H1 (cell line): Measurements from ENCODE around the gene PLEKHN1. TPM values are rescaled to one million over a fixed set of nuclear protein-coding genes. Genes with fewer than 3 reads are reported as not detected.

Source experiments
- CTCF ChIA-PET: fragments of 300-600 bp; sonication (Branson Sonifier 250); formaldehyde crosslinking; loops from one replicate; lab custom pipeline; 2021; ENCODE audit not compliant: partially characterized antibody; lab: Charles Lee
- POLR2A ChIA-PET: fragments of 300-600 bp; sonication (Branson Sonifier 250); formaldehyde crosslinking; loops from one replicate; lab custom pipeline; 2021; ENCODE audit warnings: inconsistent platforms; ENCODE audit not compliant: partially characterized antibody; lab: Charles Lee
- DNase-seq, 2 experiments: peaks; one replicate each; pipeline versions ENCODE4 v3.0.0 to v3.0.0-alpha.2; 2010 to 2022; ENCODE audit warnings: low spot score in 2 of 2, low read depth in 1 of 2, mixed read lengths in 1 of 2
- FAIRE-seq: peaks from 2 replicates; lab custom pipeline; 2011; peaks lifted over from hg19 to GRCh38; lab: Jason Lieb, UNC
- H2AFZ ChIP-seq: 2 replicates; pipeline ENCODE4 v1.8.1; 2012; ENCODE audit warnings: low read length, inconsistent platforms
- H2AK5ac ChIP-seq: 2 replicates; pipeline ENCODE4 v1.6.1; 2013; ENCODE audit warnings: low read depth, low read length
- H2BK120ac ChIP-seq: replicated peaks from 2 replicates; pipeline ENCODE3; 2013; ENCODE audit warnings: low read depth, low read length, inconsistent platforms
- H2BK12ac ChIP-seq: 2 replicates; pipeline ENCODE4 v1.6.1; 2013; ENCODE audit warnings: low read depth, low read length
- H2BK15ac ChIP-seq: 2 replicates; pipeline ENCODE4 v1.6.1; 2013; ENCODE audit warnings: low read length
- H2BK20ac ChIP-seq: 2 replicates; pipeline ENCODE4 v1.6.1; 2013; ENCODE audit warnings: low read length
- H2BK5ac ChIP-seq: 2 replicates; pipeline ENCODE4 v1.6.1; 2013; ENCODE audit warnings: low read depth, low read length
- H3K14ac ChIP-seq: 2 replicates; pipeline ENCODE4 v1.6.1; 2013; ENCODE audit warnings: inconsistent platforms; ENCODE audit not compliant: insufficient read length
- H3K18ac ChIP-seq: 2 replicates; pipeline ENCODE4 v1.6.1; 2013; ENCODE audit warnings: low read length; ENCODE audit errors: extremely low read depth
- H3K23ac ChIP-seq: 2 replicates; pipeline ENCODE4 v1.6.1; 2013; ENCODE audit warnings: inconsistent platforms; ENCODE audit not compliant: insufficient read length
- H3K23me2 ChIP-seq: 2 replicates; pipeline ENCODE4 v1.6.1; 2013; ENCODE audit warnings: low read depth, low read length
- H3K27ac ChIP-seq: 2 replicates; pipeline ENCODE4 v1.6.1; 2011; ENCODE audit warnings: low read depth, low read length, inconsistent platforms
- H3K27me3 ChIP-seq, 4 experiments: replicated peaks in 1 of 4; 1 replicate in 1 of 4; 2 replicates in 3 of 4; pipeline versions ENCODE4 v1.6.1 to v1.8.1; 2011 to 2013; ENCODE audit warnings: low read length in 3 of 4, mild to moderate bottlenecking in 3 of 4, inconsistent platforms in 2 of 4, mixed read lengths in 2 of 4, moderate library complexity in 1 of 4; ENCODE audit not compliant: control insufficient read depth in 3 of 4, insufficient read depth in 3 of 4; ENCODE audit errors: extremely low read depth in 1 of 4
- H3K36me3 ChIP-seq, 4 experiments: 2 replicates each; pipeline versions ENCODE4 v1.6.1 to v1.8.1; 2011 to 2013; ENCODE audit warnings: mild to moderate bottlenecking in 4 of 4, low read length in 3 of 4, moderate library complexity in 2 of 4, control low read depth in 1 of 4, inconsistent platforms in 1 of 4; ENCODE audit not compliant: insufficient read depth in 4 of 4, control insufficient read depth in 2 of 4
- H3K4ac ChIP-seq: replicated peaks from 2 replicates; pipeline ENCODE3; 2013; ENCODE audit warnings: low read length, low read depth, mixed read lengths, inconsistent platforms; ENCODE audit not compliant: insufficient read length
- H3K4me1 ChIP-seq, 4 experiments: replicated peaks in 1 of 4; 1 replicate in 1 of 4; 2 replicates in 3 of 4; pipeline versions ENCODE4 v1.6.1 to v1.8.1; 2011 to 2013; ENCODE audit warnings: low read length in 3 of 4, inconsistent platforms in 2 of 4, mixed read lengths in 1 of 4; ENCODE audit not compliant: insufficient read depth in 4 of 4, control insufficient read depth in 3 of 4
- H3K4me2 ChIP-seq, 2 experiments: 2 replicates each; pipeline versions ENCODE4 v1.6.1 to v1.8.1; 2011 to 2013; ENCODE audit warnings: low read depth in 2 of 2, low read length in 2 of 2, control low read depth in 1 of 2, inconsistent platforms in 1 of 2, mild to moderate bottlenecking in 1 of 2; ENCODE audit not compliant: insufficient read depth in 1 of 2
- H3K4me3 ChIP-seq, 4 experiments: fragments of 200-600, 300-600 bp in 1 of 4; sonication (generic), shearing (Covaris generic), sonication (Bioruptor Twin) in 1 of 4; 2 replicates each; pipeline versions ENCODE4 v1.5.1 to v1.8.1; 2011 to 2016; ENCODE audit warnings: low read length in 4 of 4, low read depth in 3 of 4, control low read depth in 2 of 4, inconsistent platforms in 2 of 4, mild to moderate bottlenecking in 2 of 4, mixed read lengths in 1 of 4, moderate library complexity in 1 of 4; ENCODE audit not compliant: insufficient read depth in 2 of 4; ENCODE audit errors: extremely low read depth in 1 of 4
- H3K56ac ChIP-seq: replicated peaks from 2 replicates; pipeline ENCODE3; 2013; ENCODE audit warnings: low read depth, mild to moderate bottlenecking, mixed read lengths, low read length, inconsistent platforms; ENCODE audit not compliant: insufficient read length
- H3K79me1 ChIP-seq: 2 replicates; pipeline ENCODE4 v1.6.1; 2013; ENCODE audit warnings: low read depth, low read length, control low read depth
- H3K79me2 ChIP-seq, 2 experiments: 2 replicates each; pipeline versions ENCODE4 v1.6.1 to v1.8.1; 2012 to 2013; ENCODE audit warnings: low read length in 2 of 2, mild to moderate bottlenecking in 2 of 2, inconsistent platforms in 1 of 2; ENCODE audit not compliant: insufficient read depth in 2 of 2, control insufficient read depth in 1 of 2
- H3K9ac ChIP-seq, 4 experiments: replicated peaks in 1 of 4; 1 replicate in 1 of 4; 2 replicates in 3 of 4; pipeline versions ENCODE4 v1.6.1 to v1.8.1; 2011 to 2013; ENCODE audit warnings: low read depth in 3 of 4, low read length in 3 of 4, control low read depth in 2 of 4, mild to moderate bottlenecking in 2 of 4, moderate library complexity in 2 of 4, inconsistent platforms in 1 of 4; ENCODE audit errors: extremely low read depth in 1 of 4
- H3K9me3 ChIP-seq, 2 experiments: 2 replicates each; pipeline versions ENCODE4 v1.6.1 to v1.8.1; 2012 to 2013; ENCODE audit warnings: mild to moderate bottlenecking in 2 of 2, moderate library complexity in 2 of 2, control low read depth in 1 of 2, inconsistent platforms in 1 of 2, low read depth in 1 of 2, low read length in 1 of 2, mixed read lengths in 1 of 2; ENCODE audit not compliant: insufficient read depth in 2 of 2
- H4K20me1 ChIP-seq, 2 experiments: replicated peaks in 1 of 2; 2 replicates each; pipeline versions ENCODE3 to v1.8.1; 2011 to 2013; ENCODE audit warnings: inconsistent platforms in 2 of 2, low read length in 2 of 2, mild to moderate bottlenecking in 1 of 2; ENCODE audit not compliant: insufficient read depth in 2 of 2, control insufficient read depth in 1 of 2
- H4K5ac ChIP-seq: 2 replicates; pipeline ENCODE4 v1.6.1; 2013; ENCODE audit warnings: low read length, low read depth, mixed read lengths, inconsistent platforms; ENCODE audit not compliant: insufficient read length
- H4K8ac ChIP-seq: 2 replicates; pipeline ENCODE4 v1.8.0; 2013; ENCODE audit warnings: mild to moderate bottlenecking, moderate library complexity, low read length, inconsistent platforms; ENCODE audit not compliant: insufficient read depth; ENCODE audit errors: extremely low read depth
- H4K91ac ChIP-seq: replicated peaks from 2 replicates; pipeline ENCODE3; 2013; ENCODE audit warnings: low read length, mixed read lengths, inconsistent platforms; ENCODE audit not compliant: insufficient read length
- ASH2L ChIP-seq: fragments of 200-600, 300-600 bp; sonication (generic); IDR thresholded peaks from one replicate; pipeline ENCODE4 v1.7.1; 2017; ENCODE audit warnings: low read length
- CTBP2 ChIP-seq: IDR thresholded peaks from 2 replicates; pipeline ENCODE4 v1.7.0; 2011; ENCODE audit warnings: borderline replicate concordance, mild to moderate bottlenecking, moderate library complexity, mixed read lengths, low read length; ENCODE audit not compliant: insufficient read depth, insufficient read length
- EGR1 ChIP-seq: IDR thresholded peaks from 2 replicates; pipeline ENCODE4 v1.6.1; 2011; ENCODE audit warnings: low read depth, low read length, borderline replicate concordance
- JUND ChIP-seq: IDR thresholded peaks from 2 replicates; pipeline ENCODE4 v1.6.1; 2011; ENCODE audit warnings: mild to moderate bottlenecking, improper control_type of control experiment, low read length
- KDM5A ChIP-seq: fragments of 200-600 bp; IDR thresholded peaks from 2 replicates; pipeline ENCODE4 v1.7.1; 2012; ENCODE audit warnings: mild to moderate bottlenecking, low read length, inconsistent platforms, mixed read lengths
- MAFK ChIP-seq: IDR thresholded peaks from 2 replicates; pipeline ENCODE4 v1.6.1; 2012; ENCODE audit warnings: low read depth, mild to moderate bottlenecking, improper control_type of control experiment, low read length
- NRF1 ChIP-seq: IDR thresholded peaks from 2 replicates; pipeline ENCODE4 v1.6.1; 2011; ENCODE audit warnings: mild to moderate bottlenecking, low read depth, low read length, improper control_type of control experiment
- POU5F1 ChIP-seq: IDR thresholded peaks from 2 replicates; pipeline ENCODE4 v1.6.1; 2011; ENCODE audit warnings: low read depth, mild to moderate bottlenecking, low read length, moderate library complexity
- SIRT6 ChIP-seq: IDR thresholded peaks from one replicate; pipeline ENCODE4 v1.7.1; 2012; ENCODE audit warnings: low read length, inconsistent platforms
- SP2 ChIP-seq: IDR thresholded peaks from 2 replicates; pipeline ENCODE4 v1.6.1; 2012; ENCODE audit warnings: mild to moderate bottlenecking, low read length, inconsistent platforms
- SRF ChIP-seq: IDR thresholded peaks from 2 replicates; pipeline ENCODE4 v1.6.1; 2011; ENCODE audit warnings: mild to moderate bottlenecking, low read depth, low read length, moderate library complexity
- TBP ChIP-seq: IDR thresholded peaks from 2 replicates; pipeline ENCODE4 v1.6.1; 2011; ENCODE audit warnings: low read depth, low read length, improper control_type of control experiment
- TCF12 ChIP-seq: IDR thresholded peaks from 2 replicates; pipeline ENCODE4 v1.6.1; 2011; ENCODE audit warnings: low read depth, mild to moderate bottlenecking, low read length
- WGBS, 2 experiments: shearing (Covaris generic) in 1 of 2; methylation state at CpG; one replicate each; pipeline versions ENCODE4 v1.1.6 to v1.1.7; 2013 to 2015; ENCODE audit warnings: low lambda C conversion rate in 2 of 2, mixed read lengths in 2 of 2, inconsistent platforms in 1 of 2, low coverage in 1 of 2, missing lambda C conversion rate in 1 of 2; ENCODE audit not compliant: insufficient replicate concordance in 2 of 2, insufficient coverage in 1 of 2, insufficient read length in 1 of 2; ENCODE audit errors: extremely low coverage in 1 of 2, missing lambda C conversion rate in 1 of 2; 5-methylcytosine and 5-hydroxymethylcytosine counted together
- polyA plus RNA-seq, 7 experiments: library from polyadenylated mRNA; depleted of rRNA in 3 of 7; stranded (reverse) in 5 of 7; unstranded in 2 of 7; fragments of >200 nt in 5 of 7; fragments of 200-250 nt in 2 of 7; gene quantifications; 1 replicate in 5 of 7; 2 replicates in 1 of 7; 4 replicates in 1 of 7; pipeline versions ENCODE4 v1.2.1 to v1.2.3, GENCODE V29; 2011 to 2013; ENCODE audit warnings: missing spikeins in 2 of 7, mixed read lengths in 2 of 7
- total RNA-seq: library from RNA; stranded (reverse); fragmentation: NEBNext Ultra II Directional; extraction: Animal tissue kit (Norgen Biotek cat#: 25700); gene quantifications from 2 replicates; pipeline ENCODE4 v1.2.1, GENCODE V29; 2021
- TF ChIP-seq, protein P1 (sequence below): IDR thresholded peaks from 2 replicates; pipeline ENCODE4 v1.6.1; 2012; ENCODE audit warnings: low read length, inconsistent platforms

PLEKHN1 gene
- total and polyA plus RNA-seq, 2 of the 8 experiments (the other 6 are each of a cell fraction or from before 2014, with no cell fraction given) = 0.39 to 1.5 TPM

DNA sequence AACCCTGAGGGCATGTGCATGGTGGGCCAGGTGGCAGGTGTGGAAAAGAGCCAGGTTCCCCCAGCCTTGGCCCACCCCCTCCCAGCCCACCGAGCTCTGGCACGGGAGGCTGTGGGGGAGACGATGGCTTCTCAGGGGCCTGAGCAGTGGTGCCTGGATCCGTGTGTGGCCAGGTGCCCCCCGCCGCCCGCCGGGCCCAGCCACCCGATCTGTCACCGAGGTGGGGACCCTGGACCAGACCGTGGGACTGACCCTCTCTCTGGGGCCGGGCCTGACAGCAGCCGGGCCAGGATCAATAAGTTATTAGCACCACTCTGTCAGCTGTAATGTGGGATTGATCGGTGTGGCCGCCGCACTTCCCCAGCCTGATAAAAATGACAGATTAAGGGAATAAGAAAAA lies 28.8 kb upstream of the PLEKHN1 start:
- Histone ChIP-seq H4K8ac (no peak overlapping the region), H2BK20ac (no peak overlapping the region), H3K56ac (no peak overlapping the region), H2BK120ac (no peak overlapping the region), H3K14ac (no peak overlapping the region), H3K9ac (no peak overlapping the region), H3K4me3 (no peak overlapping the region), H3K23me2 (peaks cover 7% of the 10 kb centered on the region; the same call in 1 of the 2 replicates), H2BK15ac (no peak overlapping the region), H3K27me3 (peaks cover 77 to 86% (median 84%) of the 10 kb centered on the region in 4 experiments), H3K18ac (no peak overlapping the region), H2AFZ (no peak overlapping the region), H3K23ac (no peak overlapping the region), H2AK5ac (no peak overlapping the region), H4K5ac (no peak overlapping the region), H3K4ac (no peak overlapping the region), H3K79me2 (no peaks in the 10 kb centered on the region), H4K91ac (no peak overlapping the region), H3K4me2 (no peak overlapping the region), H3K79me1 (no peaks in the 10 kb centered on the region), H3K9me3 (no peaks in the 10 kb centered on the region), H2BK5ac (no peak overlapping the region), H3K36me3 (peaks cover 0 to 4% (median 0%) of the 10 kb centered on the region in 4 experiments; a peak in 1 of 8 replicates), H3K27ac (no peak overlapping the region), H4K20me1 (peaks cover 10 to 28% of the 10 kb centered on the region in 2 experiments), H2BK12ac (no peak overlapping the region), H3K4me1 (peaks cover 2 to 38% (median 25%) of the 10 kb centered on the region in 4 experiments)
- ChIA-PET POLR2A (interaction anchor here (0.9 to 9.5 kb wide), 3 partner anchors 9 to 18 kb away, joined by 3 to 65 read pairs (median 14); partner anchors contain the start of gene NOC2L), CTCF (interaction anchor here (0.8 to 5.3 kb wide), 10 partner anchors 8 to 96 kb away, joined by 3 to 45 read pairs (median 6); partner anchors contain the start of genes PERM1 and PLEKHN1)
- DNase-seq (no peak), FAIRE-seq (no peak)
- 89% methylated on average over 14 of the region's 16 CpGs; no CpG with 5 or more reads in 1 of the 2 experiments for WGBS, 2 experiments
- no peak for TF ChIP-seq CTBP2
- TF ChIP-seq TBP = no peak
- TF ChIP-seq SRF = no peak
- TF ChIP-seq EGR1 = no peak
- no peak for TF ChIP-seq SIRT6
- TF ChIP-seq KDM5A = no peak
- TF ChIP-seq MAFK = no peak
- TF ChIP-seq TCF12 = no peak
- no peak for TF ChIP-seq SP2
- TF ChIP-seq POU5F1 = no peak
- TF ChIP-seq, protein P1, sequence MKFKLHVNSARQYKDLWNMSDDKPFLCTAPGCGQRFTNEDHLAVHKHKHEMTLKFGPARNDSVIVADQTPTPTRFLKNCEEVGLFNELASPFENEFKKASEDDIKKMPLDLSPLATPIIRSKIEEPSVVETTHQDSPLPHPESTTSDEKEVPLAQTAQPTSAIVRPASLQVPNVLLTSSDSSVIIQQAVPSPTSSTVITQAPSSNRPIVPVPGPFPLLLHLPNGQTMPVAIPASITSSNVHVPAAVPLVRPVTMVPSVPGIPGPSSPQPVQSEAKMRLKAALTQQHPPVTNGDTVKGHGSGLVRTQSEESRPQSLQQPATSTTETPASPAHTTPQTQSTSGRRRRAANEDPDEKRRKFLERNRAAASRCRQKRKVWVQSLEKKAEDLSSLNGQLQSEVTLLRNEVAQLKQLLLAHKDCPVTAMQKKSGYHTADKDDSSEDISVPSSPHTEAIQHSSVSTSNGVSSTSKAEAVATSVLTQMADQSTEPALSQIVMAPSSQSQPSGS = no peak
- TF ChIP-seq JUND = no peak
- no peak for TF ChIP-seq NRF1
- TF ChIP-seq ASH2L = no peak
